ENCODE measurements around the gene PDPR. TPM values are rescaled to one million over a fixed set of nuclear protein-coding genes. Genes with fewer than 3 reads are reported as not detected.
"Not testable (repeated sequence)": the region's sequence is repeated elsewhere in the genome, so short reads cannot be mapped to it uniquely, and the experiment has no call there.

Gene PDPR
- total RNA-seq, 1 donor from 2014 or later = 30.8 TPM

- DNase-seq = no peak
These were observed 47.9 kb downstream of the PDPR start for GRCh38 chr16:70162041-70162451.

DNA sequence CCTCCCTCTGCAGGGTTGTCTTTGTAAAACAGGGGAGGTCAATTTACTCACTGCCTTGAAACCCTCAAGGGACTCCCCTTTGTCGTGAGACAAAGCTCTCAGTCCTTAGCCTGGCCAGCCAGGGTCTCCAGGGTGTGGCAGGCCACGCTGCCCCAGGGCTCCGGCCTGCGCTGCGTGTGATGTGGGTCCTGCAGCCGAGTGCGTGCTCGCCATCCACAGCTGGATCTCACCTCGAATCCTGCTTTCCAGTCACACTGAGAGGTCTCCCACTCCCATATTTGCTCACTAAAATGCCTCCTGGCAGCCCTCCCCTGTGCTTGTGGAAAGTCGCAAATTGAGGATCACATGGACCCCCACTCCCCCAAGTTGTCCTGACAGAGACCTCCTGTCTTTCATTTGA, 49.5 kb downstream of the PDPR start:
- DNase-seq = no peak

- not testable (repeated sequence) for DNase-seq
These were observed 52.6 kb downstream of the PDPR start for GRCh38 chr16:70166688-70167087.

DNA sequence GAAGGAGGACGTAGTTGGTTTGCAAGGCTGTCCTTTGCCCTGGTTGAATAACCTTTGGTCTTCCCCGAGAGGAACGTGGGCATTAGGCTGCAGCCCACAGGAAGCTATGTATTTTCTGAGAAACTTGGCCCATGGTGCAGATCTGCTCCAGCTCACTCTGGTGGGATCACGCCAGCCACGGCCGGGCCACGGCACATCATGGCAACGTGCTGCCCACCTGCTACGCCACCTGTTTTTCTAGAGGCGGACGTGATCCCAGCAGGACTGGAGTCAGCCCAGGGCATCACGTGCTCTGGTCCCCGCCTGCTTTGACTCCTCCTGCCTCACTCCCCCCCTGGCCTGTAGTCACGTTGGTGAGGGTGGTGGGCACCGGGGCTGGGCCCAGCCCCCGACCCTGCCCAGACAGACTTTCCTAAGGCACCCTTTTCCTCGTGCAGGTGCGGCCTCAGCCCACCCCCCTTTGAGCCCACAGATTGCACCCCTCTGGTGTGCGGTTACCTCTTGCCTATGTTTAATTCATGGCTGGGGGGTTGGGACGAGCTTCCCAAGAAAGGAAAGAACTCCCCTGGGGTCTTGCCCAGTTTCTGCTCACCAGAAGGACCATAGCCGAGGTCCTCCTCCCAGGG, 59.2 kb downstream of the PDPR start, which contains the start of gene CLEC18C:
Gene CLEC18C, plus strand, starts transcription at position 576 of the 626 bp plus-strand sequence. CDS start 492 bp downstream, outside the sequence.
- peak; percentile 50 for DNase-seq

- DNase-seq = not testable (repeated sequence)
These were observed 59.8 kb downstream of the PDPR start for GRCh38 chr16:70173916-70174315.

GRCh38 chr16:70174387-70174932, 60.3 kb downstream of the PDPR start:
- not testable (repeated sequence) for DNase-seq

- DNase-seq = not testable (repeated sequence)
These were observed 73.9 kb downstream of the PDPR start for GRCh38 chr16:70187858-70188607.

DNA sequence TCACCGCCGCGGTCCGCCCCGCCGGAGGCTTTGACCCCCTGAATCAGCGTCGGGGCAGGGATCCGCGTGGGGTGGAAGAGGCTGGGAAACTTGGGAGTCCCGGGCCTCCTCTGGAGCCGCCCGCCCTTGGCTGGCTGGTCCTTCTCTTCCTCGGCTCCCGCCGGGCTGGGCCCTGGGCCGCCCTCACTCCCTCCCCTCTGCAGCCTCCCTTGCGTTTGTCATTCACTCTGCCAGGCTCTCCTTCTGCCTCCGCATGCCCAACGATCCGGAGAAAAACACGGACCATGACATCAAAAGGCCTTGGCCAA, 74.4 kb downstream of the PDPR start:
- DNase-seq = not testable (repeated sequence)

GRCh38 chr16:70190574-70190973, 76.4 kb downstream of the PDPR start:
- DNase-seq = not testable (repeated sequence)

DNA sequence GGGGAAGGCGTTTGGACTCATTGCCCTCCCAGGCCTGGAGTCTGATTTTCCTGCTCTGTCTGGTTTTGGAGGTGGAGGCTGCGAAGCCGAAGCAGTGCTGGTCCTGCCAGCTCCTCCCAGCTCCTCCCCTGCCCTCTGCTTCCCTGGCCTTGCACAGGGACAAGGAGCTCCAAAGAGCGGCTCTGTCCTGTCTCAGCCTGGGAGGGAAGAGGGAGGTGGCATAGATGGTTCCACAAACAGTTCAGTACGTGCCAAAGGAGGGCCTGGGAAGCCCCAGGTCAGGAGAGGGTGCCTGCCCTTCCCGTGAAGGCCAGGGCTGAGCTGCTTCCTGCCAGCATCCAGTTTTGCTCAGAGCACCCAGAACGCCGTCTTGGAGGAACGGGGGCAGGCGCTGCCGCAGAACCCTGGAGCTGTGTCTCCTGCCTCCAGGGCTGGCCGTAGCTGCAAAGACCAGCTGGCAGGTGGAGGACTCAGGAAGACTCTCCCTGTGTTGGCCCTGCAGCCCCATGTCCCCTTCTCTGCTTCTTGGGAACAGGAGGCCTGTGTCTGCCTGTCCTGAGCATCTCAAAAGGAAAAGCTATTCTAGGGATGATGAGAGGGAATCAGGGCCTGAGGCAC, 82.7 kb downstream of the PDPR start:
- DNase-seq = not testable (repeated sequence)

DNA sequence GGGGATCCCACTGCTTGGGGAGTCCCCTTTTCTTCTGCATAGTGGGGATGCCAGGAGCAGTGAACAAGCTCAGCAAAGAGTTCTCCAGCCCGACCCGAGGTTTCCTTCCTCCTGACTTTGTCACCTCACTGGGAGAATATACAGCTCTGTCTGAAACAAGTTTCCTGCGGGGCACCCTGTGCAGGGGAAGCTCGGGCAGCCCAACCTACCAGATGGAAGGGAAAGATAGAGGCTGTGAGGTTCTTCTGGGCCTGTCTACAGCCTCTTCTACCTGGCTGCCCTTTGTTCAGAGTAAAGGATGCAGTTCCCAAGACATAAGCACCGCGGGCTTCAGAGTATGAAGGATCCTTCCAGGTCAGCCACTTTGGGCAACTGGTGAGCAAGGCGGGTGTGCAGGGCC, 83.5 kb downstream of the PDPR start:
- DNase-seq = not testable (repeated sequence)

DNA sequence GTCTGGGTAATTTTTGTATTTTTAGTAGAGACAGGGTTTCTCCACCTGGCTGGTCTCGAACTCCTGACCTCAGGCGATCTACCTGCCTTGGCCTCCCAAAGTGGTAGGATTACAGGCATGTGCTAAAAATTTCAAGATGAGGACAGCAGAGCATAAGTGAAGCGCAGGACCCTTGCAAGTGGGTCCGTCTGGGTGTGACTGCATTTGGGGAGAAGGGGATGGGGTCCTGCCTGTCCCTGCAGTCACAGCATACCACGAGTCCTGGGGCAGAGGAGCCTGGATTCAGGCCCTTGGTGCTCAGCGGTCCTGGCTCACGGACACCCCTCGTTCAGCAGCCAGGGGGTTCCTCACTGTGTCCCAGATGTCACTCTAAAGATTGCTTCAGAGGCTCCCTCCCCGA, 84.1 kb downstream of the PDPR start:
- DNase-seq = not testable (repeated sequence)

DNA sequence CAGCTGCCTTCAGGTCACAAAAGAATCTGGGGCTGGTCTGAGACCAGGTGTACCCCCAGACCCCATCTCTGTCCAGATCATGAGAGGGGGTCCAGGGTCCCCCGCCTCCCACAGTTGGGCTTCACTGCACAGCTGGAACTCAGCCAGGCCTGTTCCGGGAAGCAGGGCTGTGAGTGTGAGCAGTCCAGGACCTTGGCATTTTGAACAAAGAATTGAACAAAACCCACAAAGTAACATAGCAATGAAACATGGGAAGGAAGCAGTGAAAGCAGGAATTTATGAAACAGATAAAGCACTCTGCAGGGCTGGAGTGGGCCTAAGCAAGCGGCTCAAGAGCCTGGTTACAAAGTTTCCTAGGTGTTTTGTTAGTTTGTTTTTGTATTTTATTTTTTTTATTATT, 84.5 kb downstream of the PDPR start:
- DNase-seq = not testable (repeated sequence)

DNA sequence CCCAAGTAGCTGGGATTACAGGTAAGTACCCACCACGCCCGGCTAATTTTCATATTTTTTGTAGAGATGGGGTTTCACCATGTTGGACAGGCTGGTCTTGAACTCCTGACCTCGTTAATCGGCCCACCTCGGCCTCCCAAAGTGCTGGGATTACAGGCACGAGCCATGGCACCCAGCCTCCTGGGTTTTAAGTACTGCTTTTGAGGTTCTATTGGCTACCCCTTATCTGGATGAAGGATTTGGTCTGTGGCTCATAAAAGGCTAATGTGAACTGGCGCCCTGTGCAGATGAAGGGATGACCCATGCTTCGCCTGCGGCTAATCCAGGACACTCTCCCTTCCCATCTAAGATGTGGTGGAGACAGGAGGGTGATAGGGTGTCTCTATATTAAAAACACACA, 85.0 kb downstream of the PDPR start:
- DNase-seq = not testable (repeated sequence)

DNA sequence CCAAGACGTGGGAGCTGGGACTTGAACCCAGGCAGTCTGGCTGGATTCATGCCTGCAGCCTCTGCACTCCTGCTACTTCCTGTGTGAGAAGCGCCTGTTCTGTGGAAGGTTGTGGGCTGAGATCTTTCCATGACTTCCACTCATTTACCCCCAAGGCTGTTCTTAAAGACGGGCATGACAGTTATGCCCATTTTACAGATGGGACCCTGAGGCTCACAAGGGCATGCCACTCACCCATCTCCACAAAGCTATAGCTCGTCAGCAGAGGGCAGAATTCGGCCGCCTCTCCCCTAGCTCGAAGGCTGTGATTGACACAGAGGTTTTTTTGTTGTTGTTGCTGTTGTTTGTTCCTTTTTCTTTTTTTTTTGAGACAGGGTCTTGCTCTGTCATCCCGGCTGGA, 85.9 kb downstream of the PDPR start:
- not testable (repeated sequence) for DNase-seq

GRCh38 chr16:70203508-70203907, 89.4 kb downstream of the PDPR start:
- DNase-seq = not testable (repeated sequence)

GRCh38 chr16:70204010-70204409, 89.9 kb downstream of the PDPR start:
- DNase-seq = not testable (repeated sequence)

GRCh38 chr16:70204668-70205405, 90.7 kb downstream of the PDPR start:
- not testable (repeated sequence) for DNase-seq

DNA sequence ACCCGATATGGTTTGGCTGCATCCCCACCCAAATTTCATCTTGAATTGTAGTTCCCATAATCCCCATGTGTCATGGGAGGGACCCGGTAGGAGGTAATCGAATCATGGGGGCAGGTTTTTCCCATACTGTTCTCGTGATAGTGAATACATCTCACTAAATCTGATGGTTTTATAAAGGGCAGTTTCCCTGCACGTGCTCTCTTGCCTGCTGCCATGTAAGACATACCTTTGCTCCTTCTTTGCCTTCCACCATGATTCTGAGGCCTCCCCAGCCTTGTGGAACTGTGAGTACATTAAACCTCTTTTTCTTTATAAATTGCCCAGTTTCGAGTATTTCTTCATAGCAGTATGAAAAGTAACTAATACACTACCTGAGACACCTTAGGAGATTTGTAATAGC, 92.2 kb downstream of the PDPR start:
- not testable (repeated sequence) for DNase-seq

Data from tongue (tissue), 2 donors.